Lung (tissue), 12 donors: ENCODE measurements around the gene ERBB4. TPM values are rescaled to one million over a fixed set of nuclear protein-coding genes. Genes with fewer than 3 reads are reported as not detected.
A peak's percentile ranks its signal among the peaks of the same experiment; 100 is the strongest.

Experiments
- ATAC-seq: fragments of 200-7000 bp; cut with Tn5 transposase; one replicate; pipeline ENCODE4 v1.9.1; 2020; ENCODE audit warnings: moderate number of reproducible peaks; ENCODE audit not compliant: insufficient read depth, low FRiP score
- DNase-seq, 3 donors: peaks; one replicate each; pipeline ENCODE4 v3.0.0-alpha.2; 2013 to 2017
- H3K27ac ChIP-seq, 2 donors: one replicate each; pipeline ENCODE4 v1.5.1; 2013; ENCODE audit warnings: mild to moderate bottlenecking in 2 of 2, moderate library complexity in 2 of 2, control low read depth in 1 of 2, inconsistent platforms in 1 of 2, low read depth in 1 of 2, low read length in 1 of 2
- H3K27me3 ChIP-seq, 3 donors: one replicate each; pipeline ENCODE4 v1.5.1; 2013; ENCODE audit warnings: low read length in 2 of 3; ENCODE audit not compliant: control insufficient read depth in 3 of 3, insufficient read depth in 3 of 3
- H3K36me3 ChIP-seq, 4 donors: one replicate each; pipeline ENCODE4 v1.5.1; 2013; ENCODE audit warnings: low read length in 4 of 4, mild to moderate bottlenecking in 1 of 4, moderate library complexity in 1 of 4; ENCODE audit not compliant: control insufficient read depth in 4 of 4, insufficient read depth in 4 of 4
- H3K4me1 ChIP-seq, 5 donors: one replicate each; pipeline ENCODE4 v1.5.1; 2013; ENCODE audit warnings: low read length in 5 of 5, mild to moderate bottlenecking in 2 of 5, moderate library complexity in 1 of 5; ENCODE audit not compliant: control insufficient read depth in 5 of 5, insufficient read depth in 5 of 5
- H3K4me3 ChIP-seq: one replicate; pipeline ENCODE4 v1.5.1; 2013; ENCODE audit warnings: mild to moderate bottlenecking, control low read depth, moderate library complexity
- H3K9ac ChIP-seq, 2 donors: one replicate each; pipeline ENCODE4 v1.5.1; 2013; ENCODE audit warnings: low read length in 2 of 2, control low read depth in 1 of 2; ENCODE audit not compliant: insufficient read depth in 1 of 2
- H3K9me3 ChIP-seq, 4 donors: one replicate each; pipeline ENCODE4 v1.5.1; 2013; ENCODE audit warnings: low read length in 3 of 4, mild to moderate bottlenecking in 1 of 4, moderate library complexity in 1 of 4; ENCODE audit not compliant: control insufficient read depth in 4 of 4, insufficient read depth in 3 of 4
- WGBS, 2 donors: extraction: QIAGEN DNeasy Blood & Tissue Kit; methylation state at CpG; one replicate each; pipeline ENCODE4 v1.1.7; 2013; 5-methylcytosine and 5-hydroxymethylcytosine counted together
- polyA plus RNA-seq, 2 donors: library from polyadenylated mRNA; stranded (reverse); fragments of 200-250 nt; gene quantifications; one replicate each; pipeline ENCODE4 v1.2.1, GENCODE V29; 2013
- total RNA-seq, 2 donors: library from RNA; depleted of rRNA in 1 of 2; stranded (reverse); fragments of >200 nt in 1 of 2; gene quantifications; one replicate each; pipeline ENCODE4 v1.2.1, GENCODE V29; 2014 to 2021
- TF ChIP-seq, protein P1 (sequence below): IDR thresholded peaks from 2 replicates; pipeline ENCODE4 v1.5.1; 2012; ENCODE audit warnings: mild to moderate bottlenecking; ENCODE audit errors: control extremely low read depth, extremely low read depth
- donor health status: control.
- donor health status: control.
- donor health status: Bipolar disorder and iron deficiency.
- donor health status: healthy.
- donor health status: DM: yes; HTN: yes; CAD: no.

ERBB4 gene
- total and polyA plus RNA-seq, 4 donors, result 0.41 to 16.8 (median 5.3) TPM

DNA sequence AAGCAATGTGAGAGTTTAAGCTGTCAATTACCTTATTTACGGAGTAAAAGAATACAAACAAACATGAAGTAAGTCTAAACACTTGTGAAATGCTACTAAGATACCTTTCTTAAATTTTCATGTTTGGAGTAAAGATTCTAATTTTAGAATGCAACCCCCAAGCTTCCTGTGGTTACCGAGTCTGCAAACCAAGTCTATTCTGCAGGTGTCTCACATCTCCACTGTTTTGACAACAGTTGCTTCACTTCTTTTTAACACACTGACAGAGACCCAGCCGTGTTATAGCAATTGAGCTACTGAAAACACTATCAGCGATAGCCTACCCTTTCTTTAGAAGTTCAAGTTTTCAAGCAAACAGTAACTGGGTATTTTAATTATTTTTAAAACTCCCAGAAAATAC is 608.3 kb downstream of the ERBB4 start:
- Histone ChIP-seq H3K4me3 (no peak overlapping the region), H3K9ac (no peak overlapping the region), H3K4me1 (no peaks in the 10 kb centered on the region), H3K27me3 (no peaks in the 10 kb centered on the region), H3K36me3 (no peaks in the 10 kb centered on the region), H3K27ac (no peak overlapping the region), H3K9me3 (no peaks in the 10 kb centered on the region)
- TF ChIP-seq, protein P1, sequence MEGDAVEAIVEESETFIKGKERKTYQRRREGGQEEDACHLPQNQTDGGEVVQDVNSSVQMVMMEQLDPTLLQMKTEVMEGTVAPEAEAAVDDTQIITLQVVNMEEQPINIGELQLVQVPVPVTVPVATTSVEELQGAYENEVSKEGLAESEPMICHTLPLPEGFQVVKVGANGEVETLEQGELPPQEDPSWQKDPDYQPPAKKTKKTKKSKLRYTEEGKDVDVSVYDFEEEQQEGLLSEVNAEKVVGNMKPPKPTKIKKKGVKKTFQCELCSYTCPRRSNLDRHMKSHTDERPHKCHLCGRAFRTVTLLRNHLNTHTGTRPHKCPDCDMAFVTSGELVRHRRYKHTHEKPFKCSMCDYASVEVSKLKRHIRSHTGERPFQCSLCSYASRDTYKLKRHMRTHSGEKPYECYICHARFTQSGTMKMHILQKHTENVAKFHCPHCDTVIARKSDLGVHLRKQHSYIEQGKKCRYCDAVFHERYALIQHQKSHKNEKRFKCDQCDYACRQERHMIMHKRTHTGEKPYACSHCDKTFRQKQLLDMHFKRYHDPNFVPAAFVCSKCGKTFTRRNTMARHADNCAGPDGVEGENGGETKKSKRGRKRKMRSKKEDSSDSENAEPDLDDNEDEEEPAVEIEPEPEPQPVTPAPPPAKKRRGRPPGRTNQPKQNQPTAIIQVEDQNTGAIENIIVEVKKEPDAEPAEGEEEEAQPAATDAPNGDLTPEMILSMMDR, result no peak
- 35 to 43% methylated on average over 4 of the region's 4 CpGs for WGBS, 2 donors
- ATAC-seq (no peak), DNase-seq (no peak)

DNA sequence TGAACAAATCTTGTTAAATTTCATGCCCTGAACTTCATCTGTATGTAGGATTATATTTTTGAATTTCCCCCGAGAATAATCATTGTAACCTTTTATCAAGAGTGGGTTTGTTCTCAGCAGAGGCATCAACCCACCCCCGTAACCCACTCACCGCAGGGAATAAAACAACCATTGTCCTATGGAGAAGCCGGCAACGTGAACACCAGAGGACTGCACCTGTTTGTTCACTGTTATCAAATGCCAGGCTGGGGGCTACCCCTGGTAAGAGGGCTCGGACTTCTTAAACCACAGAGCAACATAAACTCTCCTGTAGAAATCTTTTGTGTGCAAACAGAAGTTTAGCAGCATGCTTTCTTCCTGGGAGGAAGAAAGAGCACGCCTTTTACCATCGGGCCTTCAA is 610.4 kb downstream of the ERBB4 start:
- H3K36me3 ChIP-seq, result no peaks in the 10 kb centered on the region
- no peak overlapping the region for H3K27ac ChIP-seq
- TF ChIP-seq, protein P1, result no peak
- H3K4me3 ChIP-seq, result no peak overlapping the region
- no peak overlapping the region for H3K9ac ChIP-seq
- H3K27me3 ChIP-seq, result no peaks in the 10 kb centered on the region
- no peaks in the 10 kb centered on the region for H3K4me1 ChIP-seq
- ATAC-seq (no peak), DNase-seq (peak in 2 of 3 donors; percentile 7 to 13)
- WGBS, 2 donors, result 70 to 73% methylated on average over 8 of the region's 8 CpGs
- no peaks in the 10 kb centered on the region for H3K9me3 ChIP-seq

DNA sequence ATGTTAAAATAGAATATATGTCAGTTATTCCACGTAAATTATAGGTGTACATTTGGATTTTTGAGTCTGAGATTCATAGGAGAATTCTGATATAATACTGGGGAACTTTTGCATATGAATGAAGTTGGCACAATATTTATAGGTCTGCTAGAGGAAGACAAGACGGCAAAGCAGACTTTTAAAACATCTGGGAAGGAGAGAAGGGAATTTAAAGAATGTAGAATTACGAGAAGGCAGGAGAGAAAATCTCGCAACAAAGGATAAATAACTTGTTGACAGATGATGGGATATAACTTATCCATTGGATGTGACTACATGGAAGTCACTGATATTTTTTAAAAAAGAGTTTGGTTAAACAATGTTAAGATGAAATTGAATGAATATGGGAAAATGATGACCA is 615.6 kb downstream of the ERBB4 start:
- no peaks in the 10 kb centered on the region for H3K36me3 ChIP-seq
- H3K27ac ChIP-seq, result no peak overlapping the region

More for the DNA sequence above, 615.6 kb downstream of the ERBB4 start:
- ATAC-seq, result no peak
- Histone ChIP-seq H3K4me1 (no peaks in the 10 kb centered on the region), H3K27me3 (no peaks in the 10 kb centered on the region), H3K9ac (no peak overlapping the region), H3K4me3 (no peak overlapping the region), H3K9me3 (no peaks in the 10 kb centered on the region)
- TF ChIP-seq, protein P1, result no peak
- DNase-seq, result no peak
- 66 to 71% methylated on average over 4 of the region's 4 CpGs for WGBS, 2 donors
